ENCODE measurements around the gene WDFY3. TPM values are rescaled to one million over a fixed set of nuclear protein-coding genes. Genes with fewer than 3 reads are reported as not detected.

Gene WDFY3
- total RNA-seq, 4 donors from 2014 or later, result 103 to 141 (median 121) TPM

DNA sequence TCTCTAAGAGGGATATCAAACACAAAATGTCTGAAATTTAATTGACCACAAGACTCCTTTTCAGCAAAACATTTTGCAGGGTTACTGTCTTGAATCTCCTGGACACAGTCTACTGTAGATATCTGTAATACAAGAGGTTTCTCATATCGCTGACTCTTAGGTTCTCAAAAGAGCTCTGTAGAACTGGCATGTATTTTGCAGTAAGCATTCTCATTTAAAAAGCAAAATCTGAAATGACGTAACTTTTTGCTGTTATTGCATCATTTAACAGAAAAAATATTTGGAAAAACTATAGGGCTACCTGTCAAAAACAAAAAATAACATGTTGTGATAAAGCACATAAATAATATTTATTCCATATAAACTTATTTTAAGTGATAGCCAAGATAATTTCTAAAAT, 269.3 kb downstream of the WDFY3 start:
- TF ChIP-seq POLR2A (IDR thresholded peaks at IDR 0.05), result no peak
- TF ChIP-seq CTCF (IDR thresholded peaks at IDR 0.05), result no peak
- Histone ChIP-seq H3K4me3 (replicated peaks in 1 of 3) (no peak overlapping the region), H3K4me1 (no peaks in the 10 kb centered on the region), H3K27me3 (no peaks in the 10 kb centered on the region), H3K9me3 (no peaks in the 10 kb centered on the region), H3K36me3 (peaks cover 42 to 49% of the 10 kb centered on the region in 2 donors), H3K27ac (no peak overlapping the region)
- 94 to 96% methylated on average over 2 of the region's 2 CpGs for WGBS, 2 donors
- intact Hi-C loops (cut with DNase I), result no loop called here
- no peak for DNase-seq

GRCh38 chr4:84691800-84692199, 274.7 kb downstream of the WDFY3 start:
- no peaks in the 10 kb centered on the region for H3K4me1 ChIP-seq
- 89 to 94% methylated on average over 1 of the region's 1 CpG for WGBS, 2 donors
- H3K9me3 ChIP-seq, result no peaks in the 10 kb centered on the region
- intact Hi-C loops (cut with DNase I), result no loop called here
- peaks cover 34 to 42% of the 10 kb centered on the region in 2 donors for H3K36me3 ChIP-seq
- DNase-seq, result no peak
- H3K27ac ChIP-seq, result no peak overlapping the region
- no peaks in the 10 kb centered on the region for H3K27me3 ChIP-seq
- H3K4me3 ChIP-seq (replicated peaks in 1 of 3), result no peak overlapping the region
- TF ChIP-seq CTCF (IDR thresholded peaks at IDR 0.05) (no peak), POLR2A (IDR thresholded peaks at IDR 0.05) (no peak)

DNA sequence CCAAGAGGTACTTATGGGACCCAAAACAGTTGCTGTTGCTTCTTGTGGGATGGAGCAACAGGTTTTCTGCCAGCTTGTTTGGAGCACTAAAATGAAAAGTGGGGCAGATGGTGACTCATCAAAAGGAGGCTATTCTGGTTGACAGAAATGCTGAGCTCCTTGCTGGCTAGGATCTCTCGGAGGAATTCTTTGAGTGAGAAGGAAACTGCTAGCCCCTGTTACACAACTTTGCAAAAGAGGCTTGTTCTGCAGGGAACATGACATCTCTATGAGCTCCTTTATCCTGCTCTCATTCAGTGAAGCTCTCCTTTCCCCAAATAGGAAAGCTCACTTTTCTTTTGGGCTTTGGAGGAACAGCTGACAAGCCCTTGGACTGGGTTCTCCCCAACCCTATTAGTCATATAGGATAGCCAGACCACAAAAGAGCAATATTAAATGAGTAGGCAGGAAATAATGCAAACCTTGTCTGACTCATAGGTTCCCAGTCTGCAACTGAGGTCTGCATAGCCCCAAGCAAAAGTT, 275.3 kb downstream of the WDFY3 start:
- no peak for TF ChIP-seq CTCF (IDR thresholded peaks at IDR 0.05)
- Histone ChIP-seq H3K27ac (no peak overlapping the region), H3K36me3 (peaks cover 28 to 48% of the 10 kb centered on the region in 2 donors), H3K4me3 (replicated peaks in 1 of 3) (no peak overlapping the region), H3K27me3 (no peaks in the 10 kb centered on the region), H3K4me1 (no peaks in the 10 kb centered on the region), H3K9me3 (no peaks in the 10 kb centered on the region)
- intact Hi-C loops (cut with DNase I), result no loop called here
- no peak for DNase-seq
- WGBS, 2 donors, result 80 to 100% methylated on average over 1 of the region's 1 CpG

- Histone ChIP-seq H3K36me3 (peaks cover 22 to 49% of the 10 kb centered on the region in 2 donors), H3K4me1 (no peaks in the 10 kb centered on the region), H3K27ac (no peak overlapping the region), H3K4me3 (replicated peaks in 1 of 3) (no peak overlapping the region), H3K9me3 (no peaks in the 10 kb centered on the region), H3K27me3 (no peaks in the 10 kb centered on the region)
- intact Hi-C loops (cut with DNase I), result no loop called here
- no peak for TF ChIP-seq POLR2A (IDR thresholded peaks at IDR 0.05)
- no peak for TF ChIP-seq CTCF (IDR thresholded peaks at IDR 0.05)
- no peak for DNase-seq
- 89 to 97% methylated on average over 7 of the region's 7 CpGs for WGBS, 2 donors
Observed at GRCh38 chr4:84690481-84690880, 276.0 kb downstream of the WDFY3 start.

DNA sequence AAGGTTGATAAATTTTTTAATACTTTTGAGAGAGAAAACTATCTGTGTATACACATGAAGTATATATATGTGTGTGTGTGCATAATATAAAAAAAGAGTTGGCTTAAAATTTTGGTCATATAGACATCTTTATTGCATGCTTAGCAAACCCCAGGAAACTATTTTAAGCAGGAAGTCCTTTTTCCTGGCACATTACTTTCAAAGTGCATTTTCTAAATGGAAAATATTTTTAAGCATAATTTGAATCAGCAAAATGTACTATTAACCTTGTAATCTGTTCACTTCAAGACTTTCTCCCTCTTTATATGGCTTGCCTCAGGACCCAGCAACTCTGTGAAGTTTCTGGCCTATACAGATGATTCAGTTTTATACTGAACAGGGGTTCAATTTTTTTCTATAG, 277.3 kb downstream of the WDFY3 start:
- Histone ChIP-seq H3K27ac (no peak overlapping the region), H3K4me3 (replicated peaks in 1 of 3) (no peak overlapping the region), H3K36me3 (peaks cover 12 to 39% of the 10 kb centered on the region in 2 donors), H3K27me3 (no peaks in the 10 kb centered on the region), H3K9me3 (no peaks in the 10 kb centered on the region), H3K4me1 (no peaks in the 10 kb centered on the region)
- no peak for TF ChIP-seq POLR2A (IDR thresholded peaks at IDR 0.05)
- no peak for TF ChIP-seq CTCF (IDR thresholded peaks at IDR 0.05)
- intact Hi-C loops (cut with DNase I), result no loop called here
- no peak for DNase-seq
